D721Med (cell line): ENCODE data around the gene PTPRM.
"Not testable (repeated sequence)": the region's sequence is repeated elsewhere in the genome, so short reads cannot be mapped to it uniquely, and the experiment has no call there.

Source experiments
- DNase-seq: peaks from one replicate; pipeline ENCODE4 v3.0.0; 2011; ENCODE audit warnings: low spot score; ENCODE audit not compliant: insufficient read length
- FAIRE-seq: peaks from 2 replicates; lab custom pipeline; 2011; peaks lifted over from hg19 to GRCh38; lab: Jason Lieb, UNC
- TF ChIP-seq, protein P1 (sequence below): IDR thresholded peaks from 2 replicates; pipeline ENCODE4 v1.5.1; 2012; ENCODE audit warnings: mild to moderate bottlenecking, control low read depth; ENCODE audit not compliant: insufficient read depth; ENCODE audit errors: missing control alignments

Gene PTPRM

DNA sequence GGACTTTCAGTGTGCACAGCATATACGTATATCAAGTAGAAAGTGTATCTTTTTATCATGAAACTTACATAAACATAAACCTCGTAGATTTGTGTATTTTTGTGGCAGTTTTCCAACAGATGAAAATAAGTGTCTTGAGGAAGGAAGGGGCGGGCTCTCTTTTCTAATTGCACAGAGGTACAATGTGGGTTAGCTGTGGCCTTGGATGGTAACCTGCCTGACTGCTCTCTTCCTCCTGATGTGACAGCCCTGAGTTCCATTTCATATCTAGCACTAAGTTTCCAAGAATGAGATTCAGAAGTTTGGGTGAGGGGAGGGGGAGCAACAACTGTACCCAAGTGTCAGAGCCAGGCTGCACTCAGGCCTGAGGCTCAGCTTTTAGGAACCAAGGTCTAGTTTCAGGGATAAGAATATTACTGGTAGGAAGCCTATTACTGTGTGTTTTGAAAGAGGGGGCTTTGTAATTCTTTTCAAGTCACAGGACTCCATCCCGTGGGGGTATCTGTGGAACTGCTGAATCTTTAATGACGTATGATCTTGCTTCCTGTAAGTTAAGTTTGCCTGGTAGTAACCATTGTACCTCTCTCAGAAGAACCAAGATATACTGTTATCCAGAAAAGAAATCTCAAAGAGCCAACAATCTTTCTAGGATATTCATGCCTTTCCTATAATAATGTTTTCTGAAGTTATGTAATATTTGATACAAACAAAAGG lies 483.7 kb downstream of the PTPRM start:
- peak; percentile 56 for FAIRE-seq
- TF ChIP-seq, protein P1, sequence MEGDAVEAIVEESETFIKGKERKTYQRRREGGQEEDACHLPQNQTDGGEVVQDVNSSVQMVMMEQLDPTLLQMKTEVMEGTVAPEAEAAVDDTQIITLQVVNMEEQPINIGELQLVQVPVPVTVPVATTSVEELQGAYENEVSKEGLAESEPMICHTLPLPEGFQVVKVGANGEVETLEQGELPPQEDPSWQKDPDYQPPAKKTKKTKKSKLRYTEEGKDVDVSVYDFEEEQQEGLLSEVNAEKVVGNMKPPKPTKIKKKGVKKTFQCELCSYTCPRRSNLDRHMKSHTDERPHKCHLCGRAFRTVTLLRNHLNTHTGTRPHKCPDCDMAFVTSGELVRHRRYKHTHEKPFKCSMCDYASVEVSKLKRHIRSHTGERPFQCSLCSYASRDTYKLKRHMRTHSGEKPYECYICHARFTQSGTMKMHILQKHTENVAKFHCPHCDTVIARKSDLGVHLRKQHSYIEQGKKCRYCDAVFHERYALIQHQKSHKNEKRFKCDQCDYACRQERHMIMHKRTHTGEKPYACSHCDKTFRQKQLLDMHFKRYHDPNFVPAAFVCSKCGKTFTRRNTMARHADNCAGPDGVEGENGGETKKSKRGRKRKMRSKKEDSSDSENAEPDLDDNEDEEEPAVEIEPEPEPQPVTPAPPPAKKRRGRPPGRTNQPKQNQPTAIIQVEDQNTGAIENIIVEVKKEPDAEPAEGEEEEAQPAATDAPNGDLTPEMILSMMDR, result no peak
- no peak for DNase-seq

DNA sequence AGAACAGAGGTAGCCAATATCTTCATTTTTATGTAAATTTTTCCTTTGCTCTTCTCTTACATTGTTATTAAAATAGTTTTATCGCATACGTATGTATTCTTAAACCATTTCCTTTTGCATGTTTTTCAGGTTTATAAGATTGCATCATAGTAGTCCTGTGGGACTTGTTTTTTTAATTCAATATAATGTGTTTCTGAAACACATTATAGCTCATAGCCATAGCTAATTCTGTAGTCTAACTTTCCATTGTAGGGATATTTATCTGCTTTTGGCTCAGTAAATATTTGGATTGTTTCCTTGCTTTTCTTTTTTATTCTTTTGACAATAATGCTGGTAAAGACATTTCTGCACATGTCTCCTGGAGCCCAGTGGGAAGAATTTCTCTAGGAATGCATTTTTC lies 484.3 kb downstream of the PTPRM start:
- FAIRE-seq, result no peak
- TF ChIP-seq, protein P1, result no peak

DNA sequence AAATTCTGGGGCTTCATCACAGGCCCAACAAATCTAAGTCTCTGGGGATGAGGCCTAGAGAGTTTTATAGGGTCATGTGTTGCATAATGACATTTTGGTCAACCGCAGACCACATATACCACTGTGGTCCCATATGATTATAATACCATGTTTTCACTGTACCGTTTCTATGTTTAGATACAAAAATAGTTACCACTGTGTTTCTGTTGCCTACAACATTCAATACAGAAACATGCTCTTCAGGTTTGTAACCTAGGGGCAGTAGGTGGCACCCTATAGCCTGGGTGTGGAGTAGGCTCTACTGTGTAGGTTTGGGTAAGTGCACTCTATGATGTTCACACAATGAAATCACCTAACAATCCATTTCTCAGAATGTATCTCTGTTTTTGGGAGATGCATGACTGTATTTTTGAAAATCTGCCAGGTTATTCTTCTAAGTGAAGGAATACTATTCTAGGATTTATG lies 485.2 kb downstream of the PTPRM start:
- DNase-seq (no peak), FAIRE-seq (peak; percentile 60)
- TF ChIP-seq, protein P1, result no peak

More for the DNA sequence above, 484.3 kb downstream of the PTPRM start:
- DNase-seq, result no peak

DNA sequence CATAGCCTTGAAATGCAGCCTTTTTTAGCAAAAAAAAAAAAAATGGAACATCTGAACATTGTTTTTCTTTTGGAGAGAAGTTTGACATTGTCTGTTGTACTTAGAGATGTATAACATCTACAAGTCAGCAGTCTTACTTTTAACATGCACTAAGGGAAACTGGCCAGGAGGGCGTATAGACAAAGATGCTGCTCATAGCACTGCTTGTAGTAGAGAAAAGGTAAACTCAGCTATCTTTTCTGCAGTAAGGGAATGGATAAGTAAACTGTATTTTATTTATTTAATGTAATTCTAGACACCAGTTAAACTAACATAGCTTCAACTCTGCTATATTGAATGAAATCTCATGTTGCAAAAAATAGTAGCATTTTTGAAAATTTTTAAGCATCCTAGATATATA lies 489.6 kb downstream of the PTPRM start:
- FAIRE-seq (no peak), DNase-seq (no peak)
- TF ChIP-seq, protein P1, result no peak

DNA sequence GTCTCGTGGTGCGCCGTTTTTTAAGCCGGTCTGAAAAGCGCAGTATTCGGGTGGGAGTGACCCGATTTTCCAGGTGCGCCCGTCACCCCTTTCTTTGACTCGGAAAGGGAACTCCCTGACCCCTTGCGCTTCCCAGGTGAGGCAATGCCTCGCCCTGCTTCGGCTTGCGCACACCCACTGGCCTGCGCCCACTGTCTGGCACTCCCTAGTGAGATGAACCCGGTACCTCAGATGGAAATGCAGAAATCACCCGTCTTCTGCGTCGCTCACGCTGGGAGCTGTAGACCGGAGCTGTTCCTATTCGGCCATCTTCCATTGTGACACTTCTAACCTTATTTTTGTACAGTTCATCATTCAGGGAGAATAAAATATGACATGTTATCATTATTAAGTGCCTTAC lies 496.0 kb downstream of the PTPRM start:
- not testable (repeated sequence) for FAIRE-seq

DNA sequence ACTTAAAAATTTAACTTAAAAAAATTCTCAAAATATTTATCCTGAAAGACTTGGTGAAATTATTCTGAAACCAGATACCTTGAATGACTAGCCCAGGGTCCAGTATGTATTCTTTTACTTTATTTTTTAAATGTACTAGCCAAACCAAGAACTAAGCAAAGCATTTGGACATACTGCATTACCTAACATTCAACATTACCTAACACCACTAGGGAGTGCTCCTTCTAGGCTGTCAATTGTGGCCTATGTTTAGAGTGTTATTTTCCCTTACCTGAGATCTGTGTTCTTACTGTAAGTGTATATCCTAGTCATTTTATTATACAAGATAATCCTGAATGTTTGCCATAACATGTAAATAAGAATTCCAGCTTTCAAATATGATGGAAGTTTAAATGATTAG lies 496.6 kb downstream of the PTPRM start:
- FAIRE-seq, result peak; percentile 35
- no peak for DNase-seq
- TF ChIP-seq, protein P1, result no peak

More for the DNA sequence above, 496.0 kb downstream of the PTPRM start:
- DNase-seq, result not testable (repeated sequence)

DNA sequence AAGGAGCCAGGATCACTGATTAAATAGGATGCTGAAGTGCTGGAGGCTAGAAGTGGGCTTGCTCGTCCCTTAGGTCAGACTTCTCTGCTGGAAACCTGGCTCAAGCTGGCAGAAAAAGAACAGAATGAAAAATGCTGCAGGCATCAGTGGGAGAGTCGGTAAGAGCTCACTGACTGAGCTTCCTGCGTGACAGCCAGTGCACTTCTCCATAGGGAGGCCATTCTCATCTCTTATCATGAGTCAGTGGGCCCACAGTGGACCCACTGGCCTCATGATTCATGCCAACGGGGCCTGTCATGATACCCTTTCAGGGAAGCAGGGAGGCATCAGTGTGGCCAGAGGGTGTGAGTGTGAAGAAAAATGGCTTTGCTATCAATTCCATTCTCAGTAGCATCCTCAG lies 498.2 kb downstream of the PTPRM start:
- FAIRE-seq, result no peak
- no peak for DNase-seq
- TF ChIP-seq, protein P1, result no peak
